GM18867 (cell line): ENCODE results near the gene AFTPH.
A peak's percentile ranks its signal among the peaks of the same experiment; 100 is the strongest.

ENCODE experiments used
- ATAC-seq: cut with Tn5 transposase; IDR thresholded peaks from one replicate; pipeline ENCODE4 v1.9.1; 2021; ENCODE audit warnings: mild to moderate bottlenecking, moderate library complexity; ENCODE audit not compliant: unreplicated experiment

AFTPH gene

GRCh38 chr2:64608867-64609226, 84.7 kb downstream of the AFTPH start:
- ATAC-seq = no peak

- ATAC-seq = peak; percentile 48
Measured at GRCh38 chr2:64609227-64609941, 85.3 kb downstream of the AFTPH start.

GRCh38 chr2:64609942-64610281, 85.8 kb downstream of the AFTPH start:
- no peak for ATAC-seq

GRCh38 chr2:64610316-64610855, 86.3 kb downstream of the AFTPH start:
- ATAC-seq = no peak

- ATAC-seq = no peak
Measured at GRCh38 chr2:64612575-64613195, 88.6 kb downstream of the AFTPH start.

- ATAC-seq = no peak
Measured at GRCh38 chr2:64613276-64613675, 89.1 kb downstream of the AFTPH start.

GRCh38 chr2:64615192-64615763, 91.2 kb downstream of the AFTPH start:
- ATAC-seq = no peak

- no peak for ATAC-seq
Measured at GRCh38 chr2:64615844-64616536, 91.9 kb downstream of the AFTPH start.

- no peak for ATAC-seq
Measured at GRCh38 chr2:64617631-64618151, 93.6 kb downstream of the AFTPH start.

DNA sequence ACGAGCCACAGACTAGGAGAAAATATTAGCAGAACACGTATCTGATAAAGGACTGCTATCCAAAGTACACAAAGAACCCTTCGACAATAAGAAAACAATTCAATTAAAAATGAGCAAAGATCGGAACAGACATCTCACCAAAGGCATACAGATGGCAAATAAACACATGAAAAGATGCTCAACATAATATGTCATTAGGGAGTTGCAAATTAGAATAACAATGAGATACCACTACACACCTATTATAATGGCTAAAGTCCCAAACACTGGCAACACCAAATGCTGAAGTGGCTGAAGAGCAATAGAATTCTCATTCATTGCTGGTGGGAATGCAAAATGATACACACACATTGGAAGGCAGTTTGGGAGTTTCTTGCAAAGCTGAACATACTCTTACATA, 96.5 kb downstream of the AFTPH start:
- ATAC-seq = no peak

DNA sequence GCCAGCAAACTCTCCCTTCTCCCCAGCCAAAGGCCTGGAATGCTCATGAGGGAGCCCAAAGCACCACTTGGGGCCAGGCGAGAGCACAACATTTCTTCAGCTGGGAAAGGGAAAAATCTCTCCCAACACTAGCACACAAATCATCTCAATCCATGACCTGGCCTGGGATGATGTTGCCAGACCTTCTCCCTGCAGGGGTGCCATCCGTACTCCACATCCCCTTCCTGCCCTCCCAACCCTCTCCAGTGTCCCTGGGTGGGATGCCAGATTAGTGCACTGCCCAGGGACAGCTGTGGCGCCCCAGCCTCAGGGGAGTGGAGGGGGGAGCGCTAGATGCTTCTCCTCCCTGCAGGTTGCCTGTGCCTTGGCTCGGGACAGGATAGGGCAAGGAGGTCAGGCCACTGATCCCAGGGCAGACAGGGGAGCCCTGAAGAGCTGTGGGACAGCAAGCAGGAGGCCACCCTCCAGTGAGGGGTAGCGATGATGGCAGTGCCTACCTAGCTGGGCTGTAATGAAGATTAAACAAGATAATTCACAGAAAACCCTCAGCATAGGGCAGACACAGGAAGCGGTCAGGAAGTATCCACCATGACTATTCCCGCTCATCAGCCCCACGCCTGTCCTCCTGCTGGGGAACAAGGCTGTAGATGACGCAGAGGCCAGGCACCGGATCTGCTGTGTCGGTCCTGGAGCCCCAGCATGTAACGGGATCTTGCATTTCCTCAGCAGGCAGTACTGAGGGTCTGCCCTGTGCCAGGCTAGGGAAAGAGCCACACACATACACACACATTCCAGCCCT, 98.5 kb downstream of the AFTPH start:
- ATAC-seq = no peak

DNA sequence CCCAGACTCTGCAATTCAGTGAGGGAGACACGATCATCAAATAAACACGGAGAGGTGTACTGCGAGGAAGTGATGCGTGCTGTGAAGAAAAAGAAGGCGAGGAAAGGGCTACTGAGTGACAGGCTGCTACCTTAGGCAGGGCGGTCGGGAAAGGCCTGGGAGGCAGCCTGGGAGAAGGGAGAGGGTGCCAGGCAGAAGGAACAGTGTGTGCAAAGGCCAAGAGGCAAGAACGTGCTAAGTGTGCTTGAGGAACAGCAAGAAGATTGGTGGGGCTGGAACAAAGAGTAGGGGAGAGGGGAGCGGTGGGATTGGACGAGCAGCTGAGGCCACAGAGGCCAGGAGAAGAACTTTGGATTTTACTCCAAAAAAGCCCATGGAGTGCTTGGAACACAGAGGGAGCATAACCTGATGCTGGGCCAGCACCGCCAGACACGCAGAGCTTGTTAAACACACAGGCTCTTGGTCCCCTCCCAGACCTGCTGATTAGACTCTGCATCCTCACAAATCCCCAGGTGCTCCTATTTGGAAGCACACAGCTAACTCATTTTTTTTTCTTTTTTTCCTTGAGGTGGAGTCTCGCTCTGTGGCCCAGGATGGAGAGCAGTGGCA, 99.2 kb downstream of the AFTPH start:
- ATAC-seq = no peak

DNA sequence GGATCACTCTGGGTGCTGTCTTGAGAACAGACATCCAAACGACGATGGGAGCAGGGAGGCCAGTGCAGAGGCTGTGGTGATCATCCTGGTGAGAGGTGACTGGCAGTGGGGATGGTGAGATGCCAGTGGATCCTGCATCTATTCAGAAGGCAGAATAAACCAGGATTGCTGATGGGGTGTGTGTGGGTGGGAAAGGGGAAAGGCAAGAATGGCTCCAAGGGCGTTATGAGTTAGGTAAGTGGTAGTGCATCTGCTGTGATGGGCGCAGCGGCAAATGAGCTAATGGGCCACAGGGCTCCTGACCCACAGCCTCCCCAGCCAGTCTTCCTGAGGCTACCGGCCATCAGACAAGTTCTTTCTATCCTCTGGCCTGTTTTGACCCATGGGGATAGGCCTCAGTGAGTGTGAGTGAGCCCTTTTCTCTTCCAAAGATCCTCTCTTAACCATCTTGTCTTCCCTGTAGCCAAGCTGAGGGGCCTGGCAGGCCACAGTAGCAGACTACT, 100.0 kb downstream of the AFTPH start:
- no peak for ATAC-seq

- no peak for ATAC-seq
Measured at GRCh38 chr2:64624862-64625261, 100.7 kb downstream of the AFTPH start.

- ATAC-seq = no peak
Measured at GRCh38 chr2:64625299-64626145, 101.4 kb downstream of the AFTPH start.

DNA sequence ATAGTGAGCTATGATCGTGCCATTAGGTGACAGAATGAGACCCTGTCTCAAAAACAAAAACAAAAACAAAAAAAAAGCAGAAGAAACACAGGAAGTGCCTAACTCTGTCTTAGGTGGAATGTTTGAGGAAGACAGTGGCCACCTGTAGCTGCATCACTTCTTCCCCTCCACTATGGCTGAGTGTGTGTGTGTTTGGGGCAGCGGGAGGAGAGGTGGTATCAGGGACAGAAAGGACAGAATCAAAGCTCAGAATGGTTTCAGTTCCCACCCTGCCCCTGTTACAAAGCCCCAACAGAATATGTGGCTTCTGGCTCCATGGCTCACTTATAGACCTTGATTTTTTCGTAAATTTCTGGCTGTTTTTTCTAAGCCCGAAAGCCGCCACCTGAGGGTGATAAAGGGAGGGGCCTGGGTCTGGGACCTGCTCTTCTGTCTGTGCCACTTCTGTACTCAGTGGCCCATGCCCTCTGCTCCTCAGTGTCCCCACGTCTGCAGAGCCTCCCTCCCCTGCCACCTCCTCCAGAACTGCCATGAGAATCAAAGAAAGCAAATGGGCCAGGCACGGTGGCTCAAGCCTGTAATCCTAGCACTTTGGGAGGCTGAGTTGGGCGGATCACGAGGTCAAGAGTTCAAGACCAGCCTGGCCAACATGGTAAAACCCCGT, 102.2 kb downstream of the AFTPH start:
- ATAC-seq = no peak

- no peak for ATAC-seq
Measured at GRCh38 chr2:64626963-64627760, 103.0 kb downstream of the AFTPH start.
